Suprapubic skin (tissue), 3 donors: ENCODE data around the gene LRBA.

Experiments used
- CTCF ChIP-seq, 2 donors: fragments of 200-600 bp in 1 of 2; fragments of 450-650 bp in 1 of 2; sonication (generic) in 1 of 2; IDR thresholded peaks; one replicate each; pipeline ENCODE4 v1.5.1; 2016 to 2019; ENCODE audit warnings: antibody characterized with exemption in 2 of 2, mild to moderate bottlenecking in 1 of 2, moderate library complexity in 1 of 2
- POLR2A ChIP-seq, 2 donors: fragments of 450-650 bp; IDR thresholded peaks; one replicate each; pipeline ENCODE4 v1.6.1; 2017; ENCODE audit warnings: antibody characterized with exemption in 2 of 2, mild to moderate bottlenecking in 2 of 2, moderate library complexity in 2 of 2

DNA sequence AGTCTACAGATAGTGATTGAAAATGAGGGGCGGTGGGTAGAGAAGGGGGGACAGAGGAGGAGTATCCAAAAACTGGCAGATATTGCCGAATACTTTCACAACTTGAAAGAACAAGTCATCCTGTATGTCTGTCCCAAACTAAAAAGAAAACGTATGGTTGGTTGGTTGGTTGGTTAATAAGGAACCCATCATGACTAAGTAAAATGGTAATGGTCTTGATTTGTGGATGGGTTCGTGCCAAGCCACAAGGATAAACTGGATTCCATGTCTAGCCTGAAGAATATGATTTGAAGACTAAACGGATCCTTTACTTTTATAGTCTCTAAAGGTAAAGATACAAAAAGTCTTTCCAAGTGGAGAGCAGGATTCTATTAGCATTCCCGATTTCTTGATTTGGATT lies 728.4 kb downstream of the LRBA start:
- TF ChIP-seq CTCF (IDR thresholded peaks at IDR 0.05) = no peak
- no peak for TF ChIP-seq POLR2A (IDR thresholded peaks at IDR 0.05)
